OCI-LY1 (cell line): Measurements from ENCODE around the gene SMU1.

Source experiments
- CTCF ChIP-seq: fragments of 200-600 bp; sonication (generic), shearing (Covaris generic); IDR thresholded peaks from 2 replicates; pipeline ENCODE4 v1.5.1; 2017; ENCODE audit warnings: mild to moderate bottlenecking, antibody characterized with exemption, low read length, moderate library complexity, mixed read lengths
- EZH2 ChIP-seq: fragments of 200-600 bp; sonication (generic), shearing (Covaris generic); IDR thresholded peaks from 2 replicates; pipeline ENCODE4 v1.8.0; 2017; ENCODE audit warnings: borderline replicate concordance, mixed run types, mild to moderate bottlenecking, antibody characterized with exemption, low read length, moderate library complexity, mixed read lengths

- TF ChIP-seq CTCF (no peak), EZH2 (no peak)
Observed at GRCh38 chr9:33113799-33114547, 37.5 kb upstream of the SMU1 start.
